H1 (cell line): ENCODE measurements around the gene BRAP. TPM values are rescaled to one million over a fixed set of nuclear protein-coding genes. Genes with fewer than 3 reads are reported as not detected.

ENCODE experiments used
- CTCF ChIA-PET: fragments of 300-600 bp; sonication (Branson Sonifier 250); formaldehyde crosslinking; loops from one replicate; lab custom pipeline; 2021; ENCODE audit not compliant: partially characterized antibody; lab: Charles Lee
- POLR2A ChIA-PET: fragments of 300-600 bp; sonication (Branson Sonifier 250); formaldehyde crosslinking; loops from one replicate; lab custom pipeline; 2021; ENCODE audit warnings: inconsistent platforms; ENCODE audit not compliant: partially characterized antibody; lab: Charles Lee
- DNase-seq, 2 experiments: peaks; one replicate each; pipeline versions ENCODE4 v3.0.0 to v3.0.0-alpha.2; 2010 to 2022; ENCODE audit warnings: low spot score in 2 of 2, low read depth in 1 of 2, mixed read lengths in 1 of 2
- FAIRE-seq: peaks from 2 replicates; lab custom pipeline; 2011; peaks lifted over from hg19 to GRCh38; lab: Jason Lieb, UNC
- H2AFZ ChIP-seq: 2 replicates; pipeline ENCODE4 v1.8.1; 2012; ENCODE audit warnings: low read length, inconsistent platforms
- H2AK5ac ChIP-seq: 2 replicates; pipeline ENCODE4 v1.6.1; 2013; ENCODE audit warnings: low read depth, low read length
- H2BK120ac ChIP-seq: replicated peaks from 2 replicates; pipeline ENCODE3; 2013; ENCODE audit warnings: low read depth, low read length, inconsistent platforms
- H2BK12ac ChIP-seq: 2 replicates; pipeline ENCODE4 v1.6.1; 2013; ENCODE audit warnings: low read depth, low read length
- H2BK15ac ChIP-seq: 2 replicates; pipeline ENCODE4 v1.6.1; 2013; ENCODE audit warnings: low read length
- H2BK20ac ChIP-seq: 2 replicates; pipeline ENCODE4 v1.6.1; 2013; ENCODE audit warnings: low read length
- H2BK5ac ChIP-seq: 2 replicates; pipeline ENCODE4 v1.6.1; 2013; ENCODE audit warnings: low read depth, low read length
- H3K14ac ChIP-seq: 2 replicates; pipeline ENCODE4 v1.6.1; 2013; ENCODE audit warnings: inconsistent platforms; ENCODE audit not compliant: insufficient read length
- H3K18ac ChIP-seq: 2 replicates; pipeline ENCODE4 v1.6.1; 2013; ENCODE audit warnings: low read length; ENCODE audit errors: extremely low read depth
- H3K23ac ChIP-seq: 2 replicates; pipeline ENCODE4 v1.6.1; 2013; ENCODE audit warnings: inconsistent platforms; ENCODE audit not compliant: insufficient read length
- H3K23me2 ChIP-seq: 2 replicates; pipeline ENCODE4 v1.6.1; 2013; ENCODE audit warnings: low read depth, low read length
- H3K27ac ChIP-seq: 2 replicates; pipeline ENCODE4 v1.6.1; 2011; ENCODE audit warnings: low read depth, low read length, inconsistent platforms
- H3K27me3 ChIP-seq, 4 experiments: replicated peaks in 1 of 4; 1 replicate in 1 of 4; 2 replicates in 3 of 4; pipeline versions ENCODE4 v1.6.1 to v1.8.1; 2011 to 2013; ENCODE audit warnings: low read length in 3 of 4, mild to moderate bottlenecking in 3 of 4, inconsistent platforms in 2 of 4, mixed read lengths in 2 of 4, moderate library complexity in 1 of 4; ENCODE audit not compliant: control insufficient read depth in 3 of 4, insufficient read depth in 3 of 4; ENCODE audit errors: extremely low read depth in 1 of 4
- H3K36me3 ChIP-seq, 4 experiments: 2 replicates each; pipeline versions ENCODE4 v1.6.1 to v1.8.1; 2011 to 2013; ENCODE audit warnings: mild to moderate bottlenecking in 4 of 4, low read length in 3 of 4, moderate library complexity in 2 of 4, control low read depth in 1 of 4, inconsistent platforms in 1 of 4; ENCODE audit not compliant: insufficient read depth in 4 of 4, control insufficient read depth in 2 of 4
- H3K4ac ChIP-seq: replicated peaks from 2 replicates; pipeline ENCODE3; 2013; ENCODE audit warnings: low read length, low read depth, mixed read lengths, inconsistent platforms; ENCODE audit not compliant: insufficient read length
- H3K4me1 ChIP-seq, 4 experiments: replicated peaks in 1 of 4; 1 replicate in 1 of 4; 2 replicates in 3 of 4; pipeline versions ENCODE4 v1.6.1 to v1.8.1; 2011 to 2013; ENCODE audit warnings: low read length in 3 of 4, inconsistent platforms in 2 of 4, mixed read lengths in 1 of 4; ENCODE audit not compliant: insufficient read depth in 4 of 4, control insufficient read depth in 3 of 4
- H3K4me2 ChIP-seq, 2 experiments: 2 replicates each; pipeline versions ENCODE4 v1.6.1 to v1.8.1; 2011 to 2013; ENCODE audit warnings: low read depth in 2 of 2, low read length in 2 of 2, control low read depth in 1 of 2, inconsistent platforms in 1 of 2, mild to moderate bottlenecking in 1 of 2; ENCODE audit not compliant: insufficient read depth in 1 of 2
- H3K4me3 ChIP-seq, 4 experiments: fragments of 200-600, 300-600 bp in 1 of 4; sonication (generic), shearing (Covaris generic), sonication (Bioruptor Twin) in 1 of 4; 2 replicates each; pipeline versions ENCODE4 v1.5.1 to v1.8.1; 2011 to 2016; ENCODE audit warnings: low read length in 4 of 4, low read depth in 3 of 4, control low read depth in 2 of 4, inconsistent platforms in 2 of 4, mild to moderate bottlenecking in 2 of 4, mixed read lengths in 1 of 4, moderate library complexity in 1 of 4; ENCODE audit not compliant: insufficient read depth in 2 of 4; ENCODE audit errors: extremely low read depth in 1 of 4
- H3K56ac ChIP-seq: replicated peaks from 2 replicates; pipeline ENCODE3; 2013; ENCODE audit warnings: low read depth, mild to moderate bottlenecking, mixed read lengths, low read length, inconsistent platforms; ENCODE audit not compliant: insufficient read length
- H3K79me1 ChIP-seq: 2 replicates; pipeline ENCODE4 v1.6.1; 2013; ENCODE audit warnings: low read depth, low read length, control low read depth
- H3K79me2 ChIP-seq, 2 experiments: 2 replicates each; pipeline versions ENCODE4 v1.6.1 to v1.8.1; 2012 to 2013; ENCODE audit warnings: low read length in 2 of 2, mild to moderate bottlenecking in 2 of 2, inconsistent platforms in 1 of 2; ENCODE audit not compliant: insufficient read depth in 2 of 2, control insufficient read depth in 1 of 2
- H3K9ac ChIP-seq, 4 experiments: replicated peaks in 1 of 4; 1 replicate in 1 of 4; 2 replicates in 3 of 4; pipeline versions ENCODE4 v1.6.1 to v1.8.1; 2011 to 2013; ENCODE audit warnings: low read depth in 3 of 4, low read length in 3 of 4, control low read depth in 2 of 4, mild to moderate bottlenecking in 2 of 4, moderate library complexity in 2 of 4, inconsistent platforms in 1 of 4; ENCODE audit errors: extremely low read depth in 1 of 4
- H3K9me3 ChIP-seq, 2 experiments: 2 replicates each; pipeline versions ENCODE4 v1.6.1 to v1.8.1; 2012 to 2013; ENCODE audit warnings: mild to moderate bottlenecking in 2 of 2, moderate library complexity in 2 of 2, control low read depth in 1 of 2, inconsistent platforms in 1 of 2, low read depth in 1 of 2, low read length in 1 of 2, mixed read lengths in 1 of 2; ENCODE audit not compliant: insufficient read depth in 2 of 2
- H4K20me1 ChIP-seq, 2 experiments: replicated peaks in 1 of 2; 2 replicates each; pipeline versions ENCODE3 to v1.8.1; 2011 to 2013; ENCODE audit warnings: inconsistent platforms in 2 of 2, low read length in 2 of 2, mild to moderate bottlenecking in 1 of 2; ENCODE audit not compliant: insufficient read depth in 2 of 2, control insufficient read depth in 1 of 2
- H4K5ac ChIP-seq: 2 replicates; pipeline ENCODE4 v1.6.1; 2013; ENCODE audit warnings: low read length, low read depth, mixed read lengths, inconsistent platforms; ENCODE audit not compliant: insufficient read length
- H4K8ac ChIP-seq: 2 replicates; pipeline ENCODE4 v1.8.0; 2013; ENCODE audit warnings: mild to moderate bottlenecking, moderate library complexity, low read length, inconsistent platforms; ENCODE audit not compliant: insufficient read depth; ENCODE audit errors: extremely low read depth
- H4K91ac ChIP-seq: replicated peaks from 2 replicates; pipeline ENCODE3; 2013; ENCODE audit warnings: low read length, mixed read lengths, inconsistent platforms; ENCODE audit not compliant: insufficient read length
- E2F6 ChIP-seq: IDR thresholded peaks from 2 replicates; pipeline ENCODE4 v1.6.1; 2012; ENCODE audit warnings: inconsistent platforms
- MAX ChIP-seq: IDR thresholded peaks from 2 replicates; pipeline ENCODE4 v1.6.1; 2012; ENCODE audit warnings: inconsistent platforms
- TAF1 ChIP-seq: IDR thresholded peaks from 2 replicates; pipeline ENCODE4 v1.6.1; 2011; ENCODE audit warnings: mild to moderate bottlenecking, low read depth, low read length
- WGBS, 2 experiments: shearing (Covaris generic) in 1 of 2; methylation state at CpG; one replicate each; pipeline versions ENCODE4 v1.1.6 to v1.1.7; 2013 to 2015; ENCODE audit warnings: low lambda C conversion rate in 2 of 2, mixed read lengths in 2 of 2, inconsistent platforms in 1 of 2, low coverage in 1 of 2, missing lambda C conversion rate in 1 of 2; ENCODE audit not compliant: insufficient replicate concordance in 2 of 2, insufficient coverage in 1 of 2, insufficient read length in 1 of 2; ENCODE audit errors: extremely low coverage in 1 of 2, missing lambda C conversion rate in 1 of 2; 5-methylcytosine and 5-hydroxymethylcytosine counted together
- polyA plus RNA-seq, 7 experiments: library from polyadenylated mRNA; depleted of rRNA in 3 of 7; stranded (reverse) in 5 of 7; unstranded in 2 of 7; fragments of >200 nt in 5 of 7; fragments of 200-250 nt in 2 of 7; gene quantifications; 1 replicate in 5 of 7; 2 replicates in 1 of 7; 4 replicates in 1 of 7; pipeline versions ENCODE4 v1.2.1 to v1.2.3, GENCODE V29; 2011 to 2013; ENCODE audit warnings: missing spikeins in 2 of 7, mixed read lengths in 2 of 7
- total RNA-seq: library from RNA; stranded (reverse); fragmentation: NEBNext Ultra II Directional; extraction: Animal tissue kit (Norgen Biotek cat#: 25700); gene quantifications from 2 replicates; pipeline ENCODE4 v1.2.1, GENCODE V29; 2021

The BRAP gene
- total and polyA plus RNA-seq, 2 of the 8 experiments (the other 6 are each of a cell fraction or from before 2014, with no cell fraction given): 12.8 to 22.2 TPM

- no peak overlapping the region for H3K18ac ChIP-seq
- no peak overlapping the region for H3K4ac ChIP-seq
- POLR2A ChIA-PET: no interaction called here
Observed at GRCh38 chr12:111624540-111624939, 61.2 kb downstream of the BRAP start.

More at GRCh38 chr12:111624540-111624939, 61.2 kb downstream of the BRAP start:
- no peak overlapping the region for H4K5ac ChIP-seq
- H3K9ac ChIP-seq: peak overlapping the region in 1 of 4 experiments; percentile 0; a peak in 1 of 7 replicates
- H3K36me3 ChIP-seq: no peaks in the 10 kb centered on the region
- H2BK12ac ChIP-seq: no peak overlapping the region
- no peaks in the 10 kb centered on the region for H3K27me3 ChIP-seq
- WGBS, 2 experiments: 89% methylated on average over 8 of the region's 8 CpGs; no CpG with 5 or more reads in 1 of the 2 experiments
- DNase-seq (no peak), FAIRE-seq (no peak)
- peak overlapping the region; percentile 26; the same call in 1 of the 2 replicates for H2AFZ ChIP-seq
- no peaks in the 10 kb centered on the region for H3K79me2 ChIP-seq
- H2BK20ac ChIP-seq: no peak overlapping the region
- no peak overlapping the region for H3K14ac ChIP-seq
- H4K8ac ChIP-seq: no peak overlapping the region
- H2BK120ac ChIP-seq: no peak overlapping the region
- H3K9me3 ChIP-seq: no peaks in the 10 kb centered on the region
- no peak overlapping the region for H2AK5ac ChIP-seq
- no peak overlapping the region for H4K91ac ChIP-seq
- CTCF ChIA-PET: interaction anchor here (1.2 kb wide), 1 partner anchor 9 kb away, joined by 4 read pairs; no protein-coding TSS in a partner anchor
- H3K56ac ChIP-seq: no peak overlapping the region
- no peak overlapping the region for H3K4me2 ChIP-seq
- H3K27ac ChIP-seq: no peak overlapping the region
- no peak overlapping the region for H2BK5ac ChIP-seq
- no peak overlapping the region for H2BK15ac ChIP-seq
- TF ChIP-seq E2F6 (peak; percentile 74), MAX (peak; percentile 42; the same call in 1 of the 2 replicates), TAF1 (no peak)
- no peaks in the 10 kb centered on the region for H3K23me2 ChIP-seq
- H3K23ac ChIP-seq: no peak overlapping the region
- no peaks in the 10 kb centered on the region for H3K4me1 ChIP-seq
- H3K79me1 ChIP-seq: no peaks in the 10 kb centered on the region
- no peaks in the 10 kb centered on the region for H4K20me1 ChIP-seq
- no peak overlapping the region for H3K4me3 ChIP-seq
